ENCODE measurements around the gene RIMS1. TPM values are rescaled to one million over a fixed set of nuclear protein-coding genes. Genes with fewer than 3 reads are reported as not detected.

Gene RIMS1
- total RNA-seq, 1 donor from 2014 or later, result 12.3 TPM

DNA sequence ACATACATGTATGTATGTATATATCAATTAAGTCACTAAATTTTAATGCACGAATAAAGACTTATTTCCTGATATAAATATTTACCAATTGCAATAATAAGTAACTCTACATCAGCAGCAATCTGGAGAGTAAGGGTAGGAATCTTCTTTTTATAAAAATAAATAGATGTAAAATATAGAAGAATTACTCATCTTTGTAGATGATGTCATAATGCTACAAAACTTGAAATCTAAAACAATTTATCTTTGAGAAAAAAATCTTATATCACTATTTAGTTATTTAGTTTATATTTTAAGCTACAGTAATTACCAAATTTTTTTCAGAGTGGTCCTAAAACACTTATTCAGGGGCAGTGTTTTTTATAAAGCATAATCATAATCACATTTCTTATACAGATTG is 351.7 kb downstream of the RIMS1 start:
- Mint-ChIP-seq H3K9me3 (ENCODE audit: unreplicated experiment) (peaks cover 2% of the 10 kb centered on the region), H3K27ac (ENCODE audit: unreplicated experiment) (no peak overlapping the region), H3K27me3 (ENCODE audit: unreplicated experiment) (no peaks in the 10 kb centered on the region), H3K4me3 (ENCODE audit: unreplicated experiment) (no peak overlapping the region), H3K36me3 (ENCODE audit: unreplicated experiment) (no peaks in the 10 kb centered on the region), H3K4me1 (ENCODE audit: low read depth, unreplicated experiment) (no peaks in the 10 kb centered on the region)
- DNase-seq, result no peak
- no peak for TF ChIP-seq CTCF (IDR thresholded peaks at IDR 0.05; ENCODE audit: partially characterized antibody, unreplicated experiment)

DNA sequence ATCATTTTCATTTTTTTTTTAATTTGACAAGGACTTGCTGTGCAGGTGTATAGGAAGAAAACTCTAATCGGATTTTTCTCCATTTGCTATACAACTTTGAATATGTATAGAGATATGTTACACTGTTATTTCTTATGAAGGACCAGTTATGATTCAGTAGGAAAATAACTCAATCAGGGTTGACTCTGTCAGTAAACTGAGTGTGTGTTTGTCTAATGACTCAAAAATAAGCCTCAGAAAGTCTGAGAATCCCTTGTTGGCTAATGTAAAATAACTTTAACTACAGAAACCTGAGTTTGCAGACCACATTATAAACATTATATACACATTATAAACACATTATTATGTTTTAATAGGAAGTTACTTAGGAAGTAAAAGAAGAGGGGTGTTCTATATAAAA is 352.6 kb downstream of the RIMS1 start:
- DNase-seq, result no peak
- H3K27ac Mint-ChIP-seq (ENCODE audit: unreplicated experiment), result no peak overlapping the region
- peaks cover 2% of the 10 kb centered on the region for H3K9me3 Mint-ChIP-seq (ENCODE audit: unreplicated experiment)
- no peak for TF ChIP-seq CTCF (IDR thresholded peaks at IDR 0.05; ENCODE audit: partially characterized antibody, unreplicated experiment)
- no peaks in the 10 kb centered on the region for H3K27me3 Mint-ChIP-seq (ENCODE audit: unreplicated experiment)
- no peaks in the 10 kb centered on the region for H3K4me1 Mint-ChIP-seq (ENCODE audit: low read depth, unreplicated experiment)
- no peaks in the 10 kb centered on the region for H3K36me3 Mint-ChIP-seq (ENCODE audit: unreplicated experiment)
- no peak overlapping the region for H3K4me3 Mint-ChIP-seq (ENCODE audit: unreplicated experiment)

DNA sequence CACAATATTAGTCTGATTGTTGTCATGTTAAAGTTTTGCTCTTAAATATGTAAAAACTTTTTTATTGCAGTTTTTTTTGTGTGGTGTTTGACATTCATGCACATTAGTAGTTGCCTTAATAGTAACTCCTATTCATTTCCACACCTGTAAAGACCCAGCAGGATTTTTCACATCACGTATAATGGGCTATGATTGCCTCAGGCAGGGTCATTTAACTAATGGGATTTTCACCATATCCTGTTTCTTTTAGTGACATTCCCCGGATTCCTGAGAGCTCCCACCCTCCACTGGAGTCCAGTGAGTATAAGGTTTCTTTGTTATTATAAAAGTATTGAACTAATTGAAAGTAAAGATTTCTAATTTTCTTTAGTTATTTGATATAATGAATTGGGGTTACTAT is 359.2 kb downstream of the RIMS1 start:
- no peaks in the 10 kb centered on the region for H3K4me1 Mint-ChIP-seq (ENCODE audit: low read depth, unreplicated experiment)
- no peaks in the 10 kb centered on the region for H3K27me3 Mint-ChIP-seq (ENCODE audit: unreplicated experiment)
- H3K4me3 Mint-ChIP-seq (ENCODE audit: unreplicated experiment), result no peak overlapping the region
- H3K27ac Mint-ChIP-seq (ENCODE audit: unreplicated experiment), result no peak overlapping the region
- peaks cover 2% of the 10 kb centered on the region for H3K9me3 Mint-ChIP-seq (ENCODE audit: unreplicated experiment)
- H3K36me3 Mint-ChIP-seq (ENCODE audit: unreplicated experiment), result no peaks in the 10 kb centered on the region
- TF ChIP-seq CTCF (IDR thresholded peaks at IDR 0.05; ENCODE audit: partially characterized antibody, unreplicated experiment), result no peak
- DNase-seq, result no peak

GRCh38 chr6:72246926-72247325 is 360.6 kb downstream of the RIMS1 start:
- H3K9me3 Mint-ChIP-seq (ENCODE audit: unreplicated experiment), result no peaks in the 10 kb centered on the region
- no peaks in the 10 kb centered on the region for H3K4me1 Mint-ChIP-seq (ENCODE audit: low read depth, unreplicated experiment)
- no peaks in the 10 kb centered on the region for H3K36me3 Mint-ChIP-seq (ENCODE audit: unreplicated experiment)
- no peak overlapping the region for H3K27ac Mint-ChIP-seq (ENCODE audit: unreplicated experiment)
- H3K4me3 Mint-ChIP-seq (ENCODE audit: unreplicated experiment), result no peak overlapping the region
- no peak for DNase-seq
- TF ChIP-seq CTCF (IDR thresholded peaks at IDR 0.05; ENCODE audit: partially characterized antibody, unreplicated experiment), result no peak
- no peaks in the 10 kb centered on the region for H3K27me3 Mint-ChIP-seq (ENCODE audit: unreplicated experiment)

- TF ChIP-seq CTCF (IDR thresholded peaks at IDR 0.05; ENCODE audit: partially characterized antibody, unreplicated experiment), result no peak
- H3K9me3 Mint-ChIP-seq (ENCODE audit: unreplicated experiment), result no peaks in the 10 kb centered on the region
- no peaks in the 10 kb centered on the region for H3K4me1 Mint-ChIP-seq (ENCODE audit: low read depth, unreplicated experiment)
Observed at GRCh38 chr6:72248621-72249020, 362.3 kb downstream of the RIMS1 start.

More at GRCh38 chr6:72248621-72249020, 362.3 kb downstream of the RIMS1 start:
- Mint-ChIP-seq H3K27ac (ENCODE audit: unreplicated experiment) (no peak overlapping the region), H3K4me3 (ENCODE audit: unreplicated experiment) (no peak overlapping the region), H3K36me3 (ENCODE audit: unreplicated experiment) (no peaks in the 10 kb centered on the region), H3K27me3 (ENCODE audit: unreplicated experiment) (no peaks in the 10 kb centered on the region)
- no peak for DNase-seq
